WTC11 (cell line): ENCODE data around the gene KBTBD3. TPM values are rescaled to one million over a fixed set of nuclear protein-coding genes. Genes with fewer than 3 reads are reported as not detected.

Experiments
- AFF4 ChIP-seq: sonication (generic); formaldehyde crosslinking; IDR thresholded peaks from 2 replicates; pipeline ENCODE4 v1.8.1; 2023; ENCODE audit warnings: mild to moderate bottlenecking, missing genetic modification reagents, borderline replicate concordance
- AR ChIP-seq: fragments of 250-450 bp; sonication (Bioruptor Pico); IDR thresholded peaks from 2 replicates; pipeline ENCODE4 v1.9.0; 2021; ENCODE audit warnings: mild to moderate bottlenecking
- ATF2 ChIP-seq: sonication (generic); formaldehyde crosslinking; IDR thresholded peaks from 2 replicates; pipeline ENCODE4 v1.8.1; 2022; ENCODE audit warnings: low read depth, missing genetic modification reagents, borderline replicate concordance
- CREB1 ChIP-seq: sonication (generic); formaldehyde crosslinking; IDR thresholded peaks from 2 replicates; pipeline ENCODE4 v1.8.0; 2023; ENCODE audit warnings: mild to moderate bottlenecking, missing genetic modification reagents
- CREM ChIP-seq: sonication (generic); formaldehyde crosslinking; IDR thresholded peaks from 2 replicates; pipeline ENCODE4 v1.8.1; 2022; ENCODE audit warnings: mild to moderate bottlenecking, missing genetic modification reagents, moderate library complexity
- E2F4 ChIP-seq: sonication (generic); formaldehyde crosslinking; IDR thresholded peaks from 2 replicates; pipeline ENCODE4 v1.8.1; 2022; ENCODE audit warnings: low read depth, mild to moderate bottlenecking, moderate library complexity, missing genetic modification reagents, borderline replicate concordance
- FOXP1 ChIP-seq: sonication (generic); formaldehyde crosslinking; IDR thresholded peaks from 2 replicates; pipeline ENCODE4 v1.8.0; 2022; ENCODE audit warnings: missing genetic modification reagents, mild to moderate bottlenecking, moderate library complexity, borderline replicate concordance
- GTF2I ChIP-seq: fragments of 250-450 bp; sonication (Bioruptor Pico); conservative IDR thresholded peaks from 2 replicates; pipeline ENCODE4 v1.4.0; 2021; ENCODE audit warnings: mild to moderate bottlenecking
- HMGXB4 ChIP-seq: sonication (generic); formaldehyde crosslinking; IDR thresholded peaks from 2 replicates; pipeline ENCODE4 v1.8.1; 2023; ENCODE audit warnings: mild to moderate bottlenecking, moderate library complexity, missing genetic modification reagents
- JAZF1 ChIP-seq: fragments of 250-450 bp; sonication (Bioruptor Pico); IDR thresholded peaks from 2 replicates; pipeline ENCODE4 v1.9.0; 2021; ENCODE audit warnings: moderate library complexity, mild to moderate bottlenecking, inconsistent platforms
- JUN ChIP-seq: sonication (generic); formaldehyde crosslinking; IDR thresholded peaks from 2 replicates; pipeline ENCODE4 v1.8.0; 2023; ENCODE audit warnings: mild to moderate bottlenecking, missing genetic modification reagents
- MLX ChIP-seq: sonication (generic); formaldehyde crosslinking; IDR thresholded peaks from 2 replicates; pipeline ENCODE4 v1.8.1; 2023; ENCODE audit warnings: mild to moderate bottlenecking, missing genetic modification reagents, moderate library complexity
- NFE2L1 ChIP-seq: sonication (generic); formaldehyde crosslinking; IDR thresholded peaks from 2 replicates; pipeline ENCODE4 v1.8.1; 2023; ENCODE audit warnings: missing genetic modification reagents
- NR1H2 ChIP-seq: sonication (generic); formaldehyde crosslinking; IDR thresholded peaks from 2 replicates; pipeline ENCODE4 v1.9.0; 2021; ENCODE audit warnings: mild to moderate bottlenecking, moderate library complexity, missing genetic modification reagents
- SOX15 ChIP-seq: fragments of 250-450 bp; sonication (Bioruptor Pico); IDR thresholded peaks from 2 replicates; pipeline ENCODE4 v1.9.0; 2021; ENCODE audit warnings: mild to moderate bottlenecking
- TEAD1 ChIP-seq: sonication (generic); formaldehyde crosslinking; IDR thresholded peaks from 2 replicates; pipeline ENCODE4 v1.8.0; 2022; ENCODE audit warnings: mild to moderate bottlenecking, missing genetic modification reagents
- ZNF396 ChIP-seq: fragments of 250-450 bp; sonication (Bioruptor Pico); IDR thresholded peaks from 2 replicates; pipeline ENCODE4 v1.8.0; 2021; ENCODE audit warnings: mild to moderate bottlenecking, moderate library complexity, borderline replicate concordance
- ZNF416 ChIP-seq: fragments of 250-450 bp; sonication (Bioruptor Pico); IDR thresholded peaks from 2 replicates; pipeline ENCODE4 v1.9.0; 2021; ENCODE audit warnings: mild to moderate bottlenecking, inconsistent platforms
- ZNF532 ChIP-seq: fragments of 250-450 bp; sonication (Bioruptor Pico); IDR thresholded peaks from 2 replicates; pipeline ENCODE4 v1.9.0; 2021; ENCODE audit warnings: mild to moderate bottlenecking, borderline replicate concordance
- ZSCAN18 ChIP-seq: fragments of 250-450 bp; sonication (Bioruptor Pico); IDR thresholded peaks from 2 replicates; pipeline ENCODE4 v2.1.2; 2022; ENCODE audit warnings: mild to moderate bottlenecking, moderate library complexity
- total RNA-seq: library from RNA; stranded (reverse); gene quantifications from 3 replicates; pipeline ENCODE4 v1.2.3, GENCODE V29; 2021

KBTBD3 gene
- total RNA-seq, 1 experiment from 2014 or later, result 4.1 TPM

GRCh38 chr11:106076919-106077608, at the start of gene KBTBD3 (continued):
- no peak for TF ChIP-seq ZNF532 (CRISPR knock-in tag)
- TF ChIP-seq NFE2L1, result no peak
- TF ChIP-seq HMGXB4 (CRISPR knock-in tag), result peak; percentile 22; the same call in 1 of the 2 replicates
- no peak for TF ChIP-seq GTF2I (CRISPR knock-in tag)
- no peak for TF ChIP-seq ZSCAN18 (CRISPR knock-in tag)
- TF ChIP-seq MLX (CRISPR knock-in tag), result no peak
- no peak for TF ChIP-seq JUN (CRISPR knock-in tag)
- no peak for TF ChIP-seq ZNF396 (CRISPR knock-in tag)
- 0 out of 2 replicates have a peak, but pooled peaks have one; percentile 6 for TF ChIP-seq CREM (CRISPR knock-in tag)
- no peak for TF ChIP-seq AFF4 (CRISPR knock-in tag)
- TF ChIP-seq SOX15 (CRISPR knock-in tag), result no peak
- TF ChIP-seq NR1H2 (CRISPR knock-in tag), result no peak
- no peak for TF ChIP-seq ATF2
- no peak for TF ChIP-seq JAZF1 (CRISPR knock-in tag)
- no peak for TF ChIP-seq ZNF416 (CRISPR knock-in tag)
- no peak for TF ChIP-seq FOXP1 (CRISPR knock-in tag)
- TF ChIP-seq TEAD1, result peak; percentile 77; the same call in 1 of the 2 replicates
- TF ChIP-seq CREB1 (CRISPR knock-in tag), result no peak
- TF ChIP-seq AR (CRISPR knock-in tag), result no peak
- no peak for TF ChIP-seq E2F4
